ENCODE measurements around the gene ZNF683. TPM values are rescaled to one million over a fixed set of nuclear protein-coding genes. Genes with fewer than 3 reads are reported as not detected.

The ZNF683 gene
- total RNA-seq, 1 experiment from 2014 or later = not detected

DNA sequence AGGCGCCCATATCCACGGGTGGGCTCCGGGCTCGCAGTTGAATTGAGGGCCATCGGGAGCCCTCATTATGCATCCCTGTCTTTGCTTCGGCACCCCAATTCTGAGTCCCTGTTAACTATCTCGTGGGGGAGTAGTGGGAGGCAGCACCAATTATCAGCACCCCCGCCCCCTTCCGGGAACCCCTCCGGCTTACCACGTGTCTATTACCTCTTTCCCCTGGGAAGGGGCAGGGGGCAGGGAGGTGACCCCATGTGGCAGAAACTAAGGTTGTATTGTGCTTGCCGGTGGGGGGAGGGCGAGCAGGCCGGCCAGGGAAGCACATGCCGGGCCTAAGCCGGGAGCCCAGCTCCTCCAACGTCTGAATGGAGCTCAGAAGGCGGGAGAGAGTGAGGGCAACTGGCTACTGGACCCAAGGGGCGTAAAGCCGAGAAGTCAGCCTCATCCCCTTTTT is 39.1 kb upstream of the ZNF683 start:
- CTCF ChIA-PET = interaction anchor here (0.5 kb wide), 1 partner anchor 18 kb away, joined by 3 read pairs; no protein-coding TSS in a partner anchor
- H3F3A ChIP-seq (ENCODE audit: insufficient read depth, low read depth) = no peaks in the 10 kb centered on the region
- no peaks in the 10 kb centered on the region for H3K36me3 ChIP-seq (ENCODE audit: low read depth)
- no TSS peak for BruUV-seq (replicated peaks)
- H3K9me2 ChIP-seq (ENCODE audit: insufficient read depth) = no peaks in the 10 kb centered on the region
- intact Hi-C loops (cut with micrococcal nuclease; ENCODE audit: unreplicated experiment) = loop anchor here (10.0 kb wide), 1 partner anchor 237 kb away; the partner anchor contains the start of genes CNKSR1 and ZNF593OS
- no peaks in the 10 kb centered on the region for H3K9me3 ChIP-seq (ENCODE audit: insufficient read depth, low read depth)
- no peak overlapping the region for H3K4me3 ChIP-seq
- H3K27me3 ChIP-seq (ENCODE audit: insufficient read depth, low read depth) = no peaks in the 10 kb centered on the region
- no peak for DNase-seq
- POLR2A ChIA-PET (ENCODE audit: unreplicated experiment) = interaction anchor here (0.6 kb wide), 1 partner anchor 364 kb away, joined by 5 read pairs; no protein-coding TSS in a partner anchor
- no peaks in the 10 kb centered on the region for H3K4me1 ChIP-seq (replicated peaks; ENCODE audit: insufficient read depth)
- no peak overlapping the region for H2AFZ ChIP-seq
- no peak overlapping the region for H3K4me2 ChIP-seq
- no peak overlapping the region for H3K27ac ChIP-seq
- no peak for TF ChIP-seq EZH2 (IDR thresholded peaks at IDR 0.05; ENCODE audit: low read depth)
- no peak for TF ChIP-seq CTCF (conservative IDR thresholded peaks at IDR 0.05)
- H4K20me1 ChIP-seq (ENCODE audit: insufficient read depth) = no peaks in the 10 kb centered on the region
- no peaks in the 10 kb centered on the region for H3K79me2 ChIP-seq (ENCODE audit: low read depth)

DNA sequence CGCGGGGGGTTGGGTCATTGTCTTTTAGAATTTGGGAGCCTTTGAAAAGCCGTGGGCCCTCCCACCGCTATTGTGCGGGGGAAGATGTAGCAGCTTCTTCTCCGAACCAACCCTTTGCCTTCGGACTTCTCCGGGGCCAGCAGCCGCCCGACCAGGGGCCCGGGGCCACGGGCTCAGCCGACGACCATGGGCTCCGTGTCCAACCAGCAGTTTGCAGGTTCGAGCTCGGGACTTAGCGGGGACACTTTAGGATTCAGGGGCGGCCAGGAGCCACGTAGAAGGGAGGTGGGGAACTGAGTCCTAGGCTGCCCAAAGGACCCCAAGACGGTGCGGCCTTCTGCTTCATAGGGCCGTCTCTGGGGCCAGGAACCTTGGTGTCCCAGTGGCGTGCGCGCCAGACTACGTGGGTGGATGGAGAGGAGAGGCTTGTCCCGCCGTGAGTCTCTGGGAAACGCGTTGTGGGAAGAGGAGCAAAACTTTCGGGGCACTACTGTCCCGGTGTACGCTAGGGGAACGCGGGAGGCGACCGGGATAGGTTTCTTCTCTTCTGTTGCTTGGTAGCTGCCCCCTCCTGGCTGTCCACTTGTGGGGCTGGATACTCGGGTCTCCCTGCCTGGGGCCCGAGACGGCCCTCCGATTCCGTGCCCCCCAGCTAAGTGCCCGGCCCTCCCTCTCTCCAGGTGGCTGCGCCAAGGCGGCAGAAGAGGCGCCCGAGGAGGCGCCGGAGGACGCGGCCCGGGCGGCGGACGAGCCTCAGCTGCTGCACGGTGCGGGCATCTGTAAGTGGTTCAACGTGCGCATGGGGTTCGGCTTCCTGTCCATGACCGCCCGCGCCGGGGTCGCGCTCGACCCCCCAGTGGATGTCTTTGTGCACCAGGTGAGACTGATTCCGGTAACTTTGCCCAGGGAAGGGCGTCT is 38.4 kb upstream of the ZNF683 start, which contains the start of gene LIN28A:
Gene LIN28A (plus strand): TSS at position 112 of the 918 bp plus-strand sequence. CDS start 75 bp downstream, at position 187.
- no peak within 1 kb of the TSS for H3K4me2 ChIP-seq
- no peak within 1 kb of the TSS for H3K4me3 ChIP-seq
- no peaks in the 10 kb centered on the region for H3K4me1 ChIP-seq (replicated peaks; ENCODE audit: insufficient read depth)
- H3K27me3 ChIP-seq (ENCODE audit: insufficient read depth, low read depth) = no peaks in the 10 kb centered on the region
- H3K9me3 ChIP-seq (ENCODE audit: insufficient read depth, low read depth) = no peaks in the 10 kb centered on the region
- no peak for DNase-seq
- no peaks in the 10 kb centered on the region for H3K9me2 ChIP-seq (ENCODE audit: insufficient read depth)
- H2AFZ ChIP-seq = no peak within 1 kb of the TSS
- peaks cover 4% of the 10 kb centered on the region; the same call in 1 of the 2 replicates for H3F3A ChIP-seq (ENCODE audit: insufficient read depth, low read depth)
- H3K27ac ChIP-seq = no peak within 1 kb of the TSS
- H4K20me1 ChIP-seq (ENCODE audit: insufficient read depth) = no peaks in the 10 kb centered on the region
- no peak for TF ChIP-seq EZH2 (IDR thresholded peaks at IDR 0.05; ENCODE audit: low read depth)
- no peak for TF ChIP-seq CTCF (conservative IDR thresholded peaks at IDR 0.05)
- POLR2A ChIA-PET (ENCODE audit: unreplicated experiment) = interaction anchor here (0.6 kb wide), 1 partner anchor 363 kb away, joined by 5 read pairs; no protein-coding TSS in a partner anchor
- BruUV-seq (replicated peaks) = no TSS peak
- CTCF ChIA-PET = interaction anchor here (0.5 kb wide), 1 partner anchor 17 kb away, joined by 3 read pairs; no protein-coding TSS in a partner anchor
- no peaks in the 10 kb centered on the region for H3K36me3 ChIP-seq (ENCODE audit: low read depth)
- intact Hi-C loops (cut with micrococcal nuclease; ENCODE audit: unreplicated experiment) = loop anchor here (10.0 kb wide), 1 partner anchor 236 kb away; the partner anchor contains the start of genes CNKSR1 and ZNF593OS
- H3K79me2 ChIP-seq (ENCODE audit: low read depth) = no peaks in the 10 kb centered on the region

DNA sequence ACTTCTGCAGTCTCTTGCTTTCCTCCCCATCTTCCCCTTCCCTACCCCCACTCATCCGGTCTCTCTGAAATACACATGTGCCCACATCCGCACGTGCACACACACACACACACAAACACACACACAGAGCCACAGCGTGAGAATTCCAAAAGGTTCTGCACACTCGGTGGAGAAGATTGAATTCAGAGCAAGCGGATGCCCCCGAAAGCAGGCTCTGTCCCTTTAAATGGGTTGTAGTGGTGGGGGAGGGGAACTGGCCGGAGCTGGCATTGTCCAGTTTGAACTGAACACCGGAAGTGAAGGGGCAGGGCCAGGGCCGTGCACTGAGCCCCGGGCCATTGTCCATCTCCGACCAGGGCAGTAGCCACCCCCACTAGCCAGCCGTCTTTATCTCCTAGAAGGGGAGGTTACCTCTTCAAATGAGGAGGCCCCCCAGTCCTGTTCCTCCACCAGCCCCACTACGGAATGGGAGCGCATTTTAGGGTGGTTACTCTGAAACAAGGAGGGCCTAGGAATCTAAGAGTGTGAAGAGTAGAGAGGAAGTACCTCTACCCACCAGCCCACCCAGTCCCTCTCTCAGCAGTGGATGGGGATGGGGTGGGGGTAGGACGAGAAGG is 36.7 kb upstream of the ZNF683 start:
- Histone ChIP-seq H2AFZ (no peak overlapping the region), H3K4me3 (no peak overlapping the region), H3K36me3 (ENCODE audit: low read depth) (no peaks in the 10 kb centered on the region), H4K20me1 (ENCODE audit: insufficient read depth) (no peaks in the 10 kb centered on the region), H3K9me3 (ENCODE audit: insufficient read depth, low read depth) (no peaks in the 10 kb centered on the region), H3K9me2 (ENCODE audit: insufficient read depth) (no peaks in the 10 kb centered on the region), H3K4me1 (replicated peaks; ENCODE audit: insufficient read depth) (peaks cover 11% of the 10 kb centered on the region), H3F3A (ENCODE audit: insufficient read depth, low read depth) (peaks cover 12% of the 10 kb centered on the region; the same call in 1 of the 2 replicates), H3K4me2 (no peak overlapping the region), H3K27me3 (ENCODE audit: insufficient read depth, low read depth) (no peaks in the 10 kb centered on the region), H3K79me2 (ENCODE audit: low read depth) (no peaks in the 10 kb centered on the region), H3K27ac (no peak overlapping the region)
- no TSS peak for BruUV-seq (replicated peaks)
- no peak for DNase-seq
- intact Hi-C loops (cut with micrococcal nuclease; ENCODE audit: unreplicated experiment) = no loop called here
- POLR2A ChIA-PET (ENCODE audit: unreplicated experiment) = no interaction called here
- CTCF ChIA-PET = interaction anchor here (1.0 kb wide), 1 partner anchor 109 kb away, joined by 17 read pairs; no protein-coding TSS in a partner anchor
- no peak for TF ChIP-seq EZH2 (IDR thresholded peaks at IDR 0.05; ENCODE audit: low read depth)
- TF ChIP-seq CTCF (conservative IDR thresholded peaks at IDR 0.05) = no peak
